HG03439 (cell line): Measurements from ENCODE around the gene MXD3.
"Not testable (repeated sequence)": the region's sequence is repeated elsewhere in the genome, so short reads cannot be mapped to it uniquely, and the experiment has no call there.

Source experiments
- ATAC-seq: cut with Tn5 transposase; IDR thresholded peaks from one replicate; pipeline ENCODE4 v1.9.1; 2021; ENCODE audit warnings: mild to moderate bottlenecking, moderate library complexity; ENCODE audit not compliant: unreplicated experiment

MXD3 gene, protein sequence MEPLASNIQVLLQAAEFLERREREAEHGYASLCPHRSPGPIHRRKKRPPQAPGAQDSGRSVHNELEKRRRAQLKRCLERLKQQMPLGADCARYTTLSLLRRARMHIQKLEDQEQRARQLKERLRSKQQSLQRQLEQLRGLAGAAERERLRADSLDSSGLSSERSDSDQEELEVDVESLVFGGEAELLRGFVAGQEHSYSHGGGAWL

DNA sequence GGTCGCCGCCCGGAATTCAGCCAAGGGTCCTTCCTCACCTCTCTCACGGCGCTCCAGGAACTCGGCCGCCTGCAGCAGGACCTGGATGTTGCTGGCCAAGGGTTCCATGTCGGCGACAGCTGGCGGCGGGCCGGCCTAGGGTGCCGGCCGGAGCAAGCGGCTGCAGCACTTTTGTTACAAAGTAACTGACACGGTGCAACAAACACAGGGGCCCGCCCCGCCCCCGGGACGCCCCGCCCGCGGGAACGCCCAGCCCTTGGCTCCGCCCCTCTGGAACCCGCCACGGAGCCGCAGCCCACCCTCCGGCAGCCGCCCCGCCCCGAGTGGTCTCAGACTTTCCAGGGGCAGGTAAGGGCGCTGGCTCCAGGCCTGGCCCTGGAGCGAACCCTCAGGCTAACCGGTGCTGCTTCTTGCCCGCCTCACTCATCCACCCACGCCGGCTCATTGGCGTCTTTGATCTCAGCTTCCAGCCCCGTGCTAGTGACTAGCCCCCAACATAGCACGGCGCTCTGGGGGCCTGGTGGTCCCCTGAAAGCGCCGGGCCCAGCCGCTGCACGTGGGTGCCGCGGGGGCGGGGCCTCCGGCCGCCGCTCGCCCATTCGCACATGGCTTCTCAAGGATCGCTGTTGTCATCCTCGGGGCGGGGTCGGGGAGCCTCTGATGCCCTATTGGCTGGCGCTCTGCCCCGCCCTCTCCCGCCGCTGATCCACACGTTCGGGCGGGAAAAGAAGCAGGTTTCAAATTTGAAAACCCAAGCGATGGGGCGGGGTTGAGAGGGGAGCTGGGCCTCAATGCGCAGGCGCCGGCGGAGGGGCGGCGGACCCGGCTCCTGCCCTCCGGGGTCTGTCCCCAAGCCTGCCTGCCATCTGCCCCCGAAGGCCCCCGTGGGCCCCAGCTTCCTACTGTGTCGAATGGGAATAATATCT, at the start of gene MXD3:
TSS of gene MXD3 (minus strand) at position 176 of the 926 bp plus-strand sequence. CDS start at position 108, 68 bp downstream.
- ATAC-seq, result peak; percentile 68

GRCh38 chr5:177360740-177361139, 49.0 kb upstream of the MXD3 start:
- ATAC-seq, result not testable (repeated sequence)

DNA sequence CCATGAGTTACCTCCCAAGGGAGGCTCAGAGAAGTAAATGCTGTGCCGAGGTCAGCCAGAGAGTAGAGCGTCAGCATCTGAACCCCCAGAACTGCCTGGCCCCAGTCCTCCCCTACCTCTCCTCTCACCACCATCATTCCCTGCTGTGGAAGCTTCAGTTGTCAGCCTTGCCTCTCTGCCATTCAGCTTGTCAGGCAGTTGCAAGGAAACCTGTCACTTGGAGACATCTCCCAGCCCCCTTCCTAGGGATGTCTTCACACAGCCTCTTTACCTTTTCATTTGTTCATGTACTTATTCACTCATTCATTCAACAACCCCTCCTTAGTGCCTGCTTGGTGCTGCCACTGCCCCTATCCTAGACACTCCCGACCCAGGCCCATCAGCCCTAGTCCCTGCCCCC, 48.2 kb upstream of the MXD3 start:
- no peak for ATAC-seq

DNA sequence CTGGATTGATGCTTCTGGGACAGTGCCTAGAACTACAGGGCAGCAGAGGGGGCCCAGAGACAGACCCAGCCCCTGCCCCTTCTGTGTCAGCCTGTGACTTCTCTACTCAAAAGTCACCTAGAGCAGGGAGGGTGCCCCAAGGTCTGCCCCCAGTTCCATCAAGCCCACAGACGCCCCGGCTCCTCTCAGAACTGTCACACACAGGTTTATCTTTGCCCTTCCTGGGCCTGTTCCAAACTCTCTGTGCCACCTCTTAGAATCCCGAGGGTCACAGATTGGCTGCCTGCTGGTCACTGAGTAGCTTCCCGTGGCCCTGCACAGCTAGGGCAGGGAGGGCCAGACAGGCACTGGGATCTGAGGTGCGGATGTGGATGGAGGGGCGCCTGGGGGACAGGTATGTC, 47.8 kb upstream of the MXD3 start:
- ATAC-seq, result no peak

DNA sequence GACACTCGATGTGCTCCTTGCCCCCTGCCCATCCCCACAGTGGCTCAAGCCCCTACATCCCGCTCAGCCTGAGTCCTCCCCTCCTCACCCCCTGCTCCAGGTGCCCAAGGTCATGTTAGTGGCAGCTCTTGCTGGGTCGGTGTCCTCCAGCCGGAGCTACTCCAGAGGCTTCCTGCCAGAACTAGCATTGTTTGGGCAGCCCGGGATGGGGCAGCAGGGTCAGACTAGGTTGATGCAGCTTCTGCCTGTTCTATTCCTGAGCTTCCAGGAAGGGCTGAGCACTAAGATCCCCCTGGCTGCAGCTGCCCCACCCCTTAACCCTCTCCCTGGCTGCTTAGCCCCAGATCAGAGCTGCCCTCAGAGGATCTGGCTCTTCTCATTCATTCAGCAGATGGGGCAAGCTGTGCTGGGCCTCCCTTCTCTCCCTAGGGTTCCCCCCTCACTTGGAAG, 46.7 kb upstream of the MXD3 start:
- no peak for ATAC-seq

DNA sequence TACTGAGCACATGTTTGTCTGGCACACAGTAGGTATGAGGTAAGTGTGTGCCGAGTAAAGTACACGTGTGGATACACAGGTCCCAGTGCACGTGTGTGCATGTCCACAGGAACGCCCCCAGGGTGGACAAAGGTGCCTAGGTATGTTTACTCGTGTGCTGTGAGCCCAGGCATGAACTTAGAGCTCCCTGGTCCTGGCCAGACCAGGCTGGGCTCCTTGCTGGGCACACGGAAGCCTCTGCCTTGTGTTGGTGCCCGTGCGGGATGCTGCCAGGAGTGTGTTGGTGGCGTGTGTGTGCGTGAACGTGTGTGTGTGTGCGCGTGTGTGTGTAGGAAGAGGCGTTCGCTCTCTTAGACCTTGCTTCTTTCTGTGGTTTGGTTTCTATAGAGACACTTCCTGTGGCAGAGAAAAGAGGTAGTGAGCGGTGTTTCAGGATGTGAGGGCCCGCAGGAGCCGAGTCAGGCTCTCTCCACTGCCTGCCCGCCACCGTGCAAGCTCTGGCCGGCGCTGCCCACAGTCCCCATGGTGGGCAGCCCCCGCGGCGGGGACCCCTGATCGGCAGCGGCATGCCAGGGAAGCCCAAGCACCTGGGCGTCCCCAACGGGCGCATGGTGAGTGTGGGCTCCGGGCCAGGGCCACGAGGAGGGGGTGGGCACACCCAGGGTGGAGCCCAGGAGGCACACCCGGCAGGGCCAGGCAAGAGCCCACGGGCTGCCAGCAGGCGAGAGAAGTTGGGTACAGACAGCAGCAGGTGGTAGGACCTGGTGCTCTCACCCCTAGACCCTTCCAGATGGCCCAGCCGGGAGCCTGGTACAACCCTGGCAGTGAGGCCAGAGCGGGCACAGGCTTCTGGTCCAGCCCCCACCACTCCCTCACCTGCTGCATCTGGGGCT, 46.0 kb upstream of the MXD3 start, which contains the start of gene RGS14:
TSS of gene RGS14 (plus strand) at position 466 of the 893 bp plus-strand sequence. CDS start at position 567, 101 bp downstream.
- ATAC-seq, result peak; percentile 86

DNA sequence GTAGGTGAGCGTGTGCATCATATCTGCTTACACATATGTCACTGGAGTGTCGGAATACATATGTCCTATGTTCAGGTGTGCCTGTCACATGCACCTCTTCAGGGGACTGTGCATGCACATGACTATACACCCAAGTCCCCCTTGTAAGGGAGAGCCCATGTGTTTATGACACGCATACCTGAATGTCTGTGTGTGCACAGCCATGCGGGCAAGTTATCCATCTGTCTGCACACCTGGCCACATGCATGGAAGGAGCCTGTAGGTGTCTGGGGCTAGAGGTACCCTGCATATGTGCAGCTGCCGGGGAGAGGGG, 45.4 kb upstream of the MXD3 start:
- ATAC-seq, result no peak

GRCh38 chr5:177356746-177357145, 45.0 kb upstream of the MXD3 start:
- ATAC-seq, result no peak

- no peak for ATAC-seq
Measured at GRCh38 chr5:177355868-177356168, 44.1 kb upstream of the MXD3 start.

GRCh38 chr5:177355162-177355867, 43.6 kb upstream of the MXD3 start:
- no peak for ATAC-seq

DNA sequence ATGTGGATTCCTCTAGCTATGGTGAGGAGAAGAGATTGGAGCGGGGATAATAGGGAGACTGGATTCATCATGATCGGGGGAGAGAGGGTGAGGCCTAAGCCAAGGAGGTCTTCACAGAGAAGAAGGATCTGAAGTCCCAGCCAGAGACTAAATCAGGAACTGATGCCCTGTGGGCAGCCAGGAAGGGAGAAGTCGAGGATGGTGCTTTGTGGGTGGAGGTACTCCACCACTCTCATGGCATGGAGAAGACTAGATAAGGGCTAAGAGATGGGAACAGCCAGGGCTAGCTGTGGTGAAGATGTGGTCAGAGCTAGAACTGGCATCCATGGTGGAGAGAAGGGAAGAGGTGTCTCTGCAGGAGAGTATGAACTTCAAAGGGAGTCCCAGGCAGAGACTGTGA, 43.0 kb upstream of the MXD3 start:
- ATAC-seq, result no peak

DNA sequence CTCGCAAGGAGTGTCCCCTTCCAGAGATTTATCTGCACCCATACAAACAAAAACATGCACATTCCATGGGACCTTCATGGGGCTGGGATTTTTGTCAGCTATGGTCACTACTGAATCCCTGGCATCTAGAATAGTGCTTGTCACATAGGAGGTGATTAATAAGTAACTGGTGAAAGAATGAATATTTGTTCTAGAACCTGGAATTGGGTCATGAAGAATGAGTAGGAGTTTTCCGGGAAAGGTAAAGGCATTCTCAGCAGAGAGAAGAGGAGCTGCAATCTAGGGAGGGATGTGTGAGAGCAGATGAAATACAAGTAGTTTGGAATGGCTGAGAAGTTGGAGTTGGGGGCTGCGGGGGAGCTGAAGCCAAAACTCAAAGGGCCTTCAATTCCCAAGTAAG, 42.6 kb upstream of the MXD3 start:
- ATAC-seq, result no peak

GRCh38 chr5:177353093-177353492, 41.4 kb upstream of the MXD3 start:
- no peak for ATAC-seq

GRCh38 chr5:177351392-177352329, 40.0 kb upstream of the MXD3 start, which contains the start of gene LMAN2:
LMAN2 (minus strand) TSS chr5:177351668; CDS start chr5:177351647, 21 bp downstream.
- ATAC-seq, result peak; percentile 86

DNA sequence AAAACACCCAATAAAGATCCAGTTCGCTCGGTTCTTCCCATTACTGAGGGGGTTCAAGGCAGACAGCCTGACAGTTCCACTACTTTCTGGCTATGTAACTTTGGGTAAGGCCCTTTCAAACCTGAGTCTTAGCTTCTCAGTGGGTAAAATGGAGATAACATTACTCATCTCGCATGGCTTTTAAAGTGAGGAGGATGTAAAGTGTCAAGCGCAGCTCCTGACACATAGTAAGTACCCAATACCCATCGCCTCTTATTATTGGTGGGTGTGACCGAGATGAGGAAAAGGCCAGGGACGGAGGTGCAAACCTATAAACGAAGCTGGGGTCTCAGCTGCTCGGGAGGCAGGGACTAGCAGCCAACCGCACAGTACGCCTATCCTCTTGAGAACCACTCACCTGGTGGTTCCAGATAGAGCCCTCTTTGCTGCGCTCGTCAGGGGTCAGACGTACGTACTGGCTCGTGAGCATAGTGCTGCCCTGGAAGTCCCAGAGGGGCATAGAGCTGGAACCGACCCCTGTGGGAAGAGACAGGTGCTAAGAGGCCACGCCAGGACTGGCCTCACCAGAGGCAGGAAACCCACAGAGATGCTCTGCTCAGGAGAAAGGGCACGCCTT, 39.2 kb upstream of the MXD3 start:
- no peak for ATAC-seq

- no peak for ATAC-seq
Measured at GRCh38 chr5:177349762-177350161, 38.1 kb upstream of the MXD3 start.

GRCh38 chr5:177349362-177349647, 37.6 kb upstream of the MXD3 start:
- ATAC-seq, result no peak

- ATAC-seq, result no peak
Measured at GRCh38 chr5:177347699-177348098, 36.0 kb upstream of the MXD3 start.

DNA sequence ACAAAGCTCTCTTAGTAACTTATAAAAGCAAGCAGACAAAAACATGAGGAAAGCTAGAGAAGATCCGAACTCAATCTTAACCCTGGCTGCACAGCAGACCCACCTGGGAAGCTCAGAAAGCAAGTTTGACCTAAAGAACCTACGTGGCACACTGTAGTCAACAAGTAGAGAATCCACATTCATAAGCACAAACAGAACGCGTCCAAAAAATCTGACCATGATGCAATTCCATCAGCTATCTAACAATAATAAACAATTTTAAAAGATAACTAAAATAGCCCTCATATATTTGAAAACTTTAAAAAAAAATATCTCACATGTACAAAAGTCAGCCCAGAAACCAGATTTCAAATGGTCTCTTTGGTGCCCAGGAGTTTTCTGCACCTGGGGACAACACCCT, 35.1 kb upstream of the MXD3 start:
- ATAC-seq, result no peak
